ENCODE measurements around the gene ZSWIM4.
"Not testable (repeated sequence)": the region's sequence is repeated elsewhere in the genome, so short reads cannot be mapped to it uniquely, and the experiment has no call there.

ZSWIM4 gene

DNA sequence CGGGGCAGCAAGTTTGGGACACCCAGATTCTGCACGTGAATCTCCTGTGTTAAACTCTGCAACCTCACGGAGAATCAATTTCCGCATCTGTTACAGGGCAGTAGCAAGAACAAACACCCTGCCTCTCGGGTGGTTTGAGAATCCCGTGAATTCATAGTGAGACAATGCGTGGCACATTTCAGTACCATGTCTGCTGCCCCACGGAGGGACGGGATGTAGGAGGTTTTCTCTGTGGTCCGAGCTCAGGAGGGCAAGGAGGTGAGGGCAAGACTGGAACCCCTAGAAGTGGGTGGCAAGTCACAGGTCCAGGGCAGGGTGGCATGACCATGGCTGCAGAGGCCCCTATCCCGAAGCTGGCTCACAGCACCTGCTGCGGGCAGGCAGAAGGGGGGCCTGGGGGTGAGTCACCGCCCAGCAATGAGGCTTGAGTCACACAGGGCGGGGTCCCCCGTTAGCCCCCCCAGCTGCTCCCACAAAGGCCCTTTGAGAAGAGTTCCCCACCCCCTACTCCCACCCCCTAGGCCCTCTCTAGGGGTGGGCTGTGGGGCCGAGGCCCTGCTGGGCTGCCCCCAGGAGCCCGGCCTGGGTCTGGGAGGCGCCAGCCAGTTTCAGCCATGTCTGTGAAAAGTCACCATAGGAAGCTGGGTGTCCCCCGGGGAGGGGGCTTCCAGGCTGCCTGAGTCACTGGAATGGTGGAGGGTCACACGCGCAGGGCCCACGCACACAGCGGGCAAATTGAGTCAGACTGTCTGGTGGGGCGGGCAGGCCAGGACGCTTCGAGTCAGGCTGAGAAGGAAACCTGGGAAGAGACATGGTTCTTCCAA, 55.9 kb downstream of the ZSWIM4 start:
- peak; percentile 79 to 90 (median 84) for DNase-seq

DNA sequence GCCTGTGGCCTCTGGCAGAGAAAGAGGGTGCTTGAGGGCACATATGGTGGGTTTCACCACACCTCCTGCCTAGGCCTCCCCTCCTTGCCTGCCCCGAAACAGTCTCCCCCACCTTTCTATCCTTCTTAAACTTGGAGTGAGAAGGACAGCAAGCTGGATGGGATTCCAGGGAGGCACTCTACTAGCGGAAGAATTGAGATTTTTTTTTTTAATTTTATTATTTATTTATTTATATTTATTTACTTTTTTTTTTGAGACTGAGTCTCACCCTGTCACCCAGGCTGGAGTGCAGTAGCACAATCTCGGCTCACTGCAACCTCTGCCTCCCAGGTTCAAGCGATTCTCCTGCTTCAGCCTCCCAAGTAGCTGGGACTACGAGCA, 56.5 kb downstream of the ZSWIM4 start:
- DNase-seq: not testable (repeated sequence)

DNA sequence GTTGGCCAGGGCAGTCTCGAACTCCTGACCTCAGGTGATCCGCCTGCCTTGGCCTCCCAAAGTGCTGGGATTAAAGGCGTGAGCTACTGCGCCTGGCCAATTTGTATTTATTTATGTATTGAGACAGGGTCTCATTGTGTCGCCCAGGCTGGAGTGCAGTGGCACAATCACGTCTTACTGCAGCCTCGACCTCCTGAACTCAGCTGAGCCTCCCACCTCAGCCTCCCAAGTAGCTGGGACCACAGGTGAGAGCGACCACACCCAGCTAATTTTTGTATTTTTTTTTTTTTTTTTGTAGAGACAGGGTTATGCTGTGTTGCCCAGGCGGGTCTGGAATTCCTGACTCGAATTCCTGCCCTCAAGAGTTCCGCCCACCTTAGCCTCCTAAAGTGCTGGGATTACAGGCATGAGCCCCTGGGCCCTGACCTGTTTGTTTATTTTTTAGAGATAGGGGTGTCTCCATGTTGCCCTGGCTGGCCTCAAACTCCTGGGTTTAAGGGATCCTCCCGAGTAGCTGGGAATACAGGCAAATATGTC, 57.0 kb downstream of the ZSWIM4 start:
- DNase-seq: not testable (repeated sequence)

DNA sequence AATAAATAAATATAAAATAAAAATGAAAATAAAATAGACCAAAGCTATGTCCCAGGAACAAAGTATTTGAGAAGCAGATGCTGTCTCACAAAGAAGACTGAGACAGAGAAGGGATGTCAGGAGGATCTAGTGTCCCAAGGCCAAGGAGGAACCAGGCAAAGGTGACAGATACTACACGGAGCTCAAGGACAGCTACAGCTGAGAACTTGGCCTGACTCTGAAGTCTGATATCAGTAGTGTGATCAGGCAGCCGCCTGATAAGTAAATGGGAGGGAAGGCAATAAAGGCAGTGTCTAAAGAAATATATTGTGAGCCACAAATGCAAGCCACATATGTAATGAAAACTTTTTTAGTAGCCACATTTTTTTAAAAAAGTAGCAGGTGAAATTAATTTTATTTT, 61.3 kb downstream of the ZSWIM4 start:
- DNase-seq: no peak

DNA sequence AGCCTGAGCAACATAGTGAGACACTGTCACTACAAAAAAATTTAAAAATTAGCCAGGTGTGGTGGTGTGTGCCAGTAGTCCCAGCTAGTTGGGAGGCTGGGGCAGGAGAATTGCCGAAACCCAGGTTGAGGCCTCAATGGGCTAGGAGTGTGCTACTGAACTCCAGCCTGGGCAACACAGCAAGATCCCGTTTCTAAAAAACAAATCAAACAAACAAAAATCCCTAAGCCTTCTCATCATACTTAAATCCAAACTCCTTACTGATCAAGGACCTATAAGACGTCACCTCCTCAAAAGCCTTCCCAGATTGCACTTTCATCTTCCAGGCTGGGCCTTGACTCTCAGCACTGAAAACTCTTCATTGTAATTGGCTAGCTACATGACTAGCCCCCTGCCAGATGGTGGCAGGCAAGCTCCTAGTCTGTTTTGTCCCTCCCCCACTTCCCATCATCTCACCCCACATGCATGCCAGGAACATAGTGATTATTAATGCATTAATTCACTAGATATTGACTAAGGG, 64.2 kb downstream of the ZSWIM4 start:
- DNase-seq: peak in 2 of 4 experiments; percentile 33 to 38

DNA sequence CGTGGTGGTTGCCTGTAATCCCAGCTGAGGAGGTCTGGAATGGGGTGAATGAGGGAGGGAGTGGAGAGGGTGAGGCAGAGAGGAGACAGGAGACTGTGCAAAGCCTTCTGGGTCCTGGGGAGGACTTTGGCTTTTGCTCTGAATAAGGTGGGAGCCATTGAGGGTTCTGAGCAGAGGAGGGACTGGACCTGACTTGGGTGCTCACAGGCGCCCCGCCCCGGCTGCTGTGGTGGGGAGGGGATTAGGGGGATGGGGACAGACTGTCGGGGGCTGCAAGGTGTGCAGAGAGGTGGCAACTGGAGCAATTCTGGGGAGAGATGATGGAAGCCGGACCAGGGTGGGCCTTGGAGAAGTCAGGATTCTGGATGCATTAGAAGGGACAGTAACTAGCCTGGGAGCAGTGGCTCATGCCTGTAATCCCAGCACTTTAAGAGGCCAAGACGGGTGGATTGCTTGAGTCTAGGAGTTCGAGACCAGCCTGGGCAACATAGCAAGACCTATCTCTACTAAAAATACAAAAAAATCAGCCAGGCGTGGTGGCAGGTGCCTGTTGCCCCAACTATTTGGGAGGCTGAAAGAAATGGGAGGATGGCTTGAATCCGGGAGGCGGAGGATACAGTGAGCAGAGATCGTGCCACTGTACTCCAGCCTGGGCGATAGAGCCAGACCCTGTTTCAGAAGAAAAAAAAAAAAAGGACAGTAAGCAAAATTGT, 65.6 kb downstream of the ZSWIM4 start:
- DNase-seq: no peak

DNA sequence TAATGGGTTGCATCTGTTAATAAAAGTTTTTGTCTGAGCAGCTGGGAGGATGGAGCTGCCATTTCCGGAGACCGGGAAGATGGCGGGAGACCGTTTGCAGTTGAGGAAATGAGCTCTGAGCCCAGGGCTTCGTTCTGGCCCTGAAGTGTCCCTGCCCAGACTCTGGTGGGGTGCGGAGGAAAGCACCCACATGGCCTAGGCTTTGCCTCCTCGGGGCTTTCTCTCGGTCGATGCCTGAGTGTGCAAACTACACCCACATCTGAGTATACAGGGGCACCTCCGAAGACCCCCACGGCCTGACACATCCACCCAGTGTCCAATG, 66.1 kb downstream of the ZSWIM4 start:
- DNase-seq: peak in 3 of 4 experiments; percentile 40 to 51 (median 45)

DNA sequence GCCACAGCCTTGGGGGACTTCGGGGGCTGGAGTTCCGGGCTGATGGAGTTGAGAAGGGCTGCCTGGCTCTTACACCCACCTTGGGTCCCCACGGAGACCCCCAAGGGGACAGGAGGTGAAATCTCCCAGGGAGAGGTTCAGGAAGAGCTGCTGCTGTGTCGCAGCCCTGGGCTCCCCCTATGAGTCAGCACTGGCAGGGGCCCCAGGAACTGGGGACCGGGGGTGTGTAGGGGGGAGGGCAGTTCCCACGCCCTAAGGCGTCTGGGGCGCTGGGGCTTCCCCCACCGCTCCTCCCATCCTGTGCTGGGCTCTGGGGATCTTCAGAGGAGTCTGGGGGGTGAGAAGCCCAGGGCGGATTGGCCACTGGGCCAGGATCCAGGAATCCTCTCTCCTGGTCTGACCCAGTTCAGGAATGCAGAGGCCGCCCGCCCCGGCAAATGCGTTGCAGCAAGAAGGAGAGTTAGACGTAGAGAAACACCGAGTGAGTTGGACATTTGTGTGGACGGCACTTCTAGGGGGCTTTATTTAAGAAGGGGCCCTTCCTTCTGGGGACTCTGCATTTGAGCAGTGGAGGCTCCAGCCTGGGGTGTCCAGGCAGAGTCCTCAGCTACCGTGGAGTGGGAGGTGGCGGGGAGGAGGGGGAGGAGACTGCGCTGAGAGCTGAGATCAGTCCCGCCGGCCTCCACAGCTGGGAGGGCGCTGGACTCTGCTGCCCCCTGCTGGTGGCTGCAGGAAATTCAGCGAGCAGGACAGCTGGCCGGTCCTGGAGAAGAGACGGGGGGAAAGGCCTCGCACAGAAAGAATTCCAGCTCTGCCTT, 66.7 kb downstream of the ZSWIM4 start:
- peak; percentile 92 to 96 (median 94) for DNase-seq

DNA sequence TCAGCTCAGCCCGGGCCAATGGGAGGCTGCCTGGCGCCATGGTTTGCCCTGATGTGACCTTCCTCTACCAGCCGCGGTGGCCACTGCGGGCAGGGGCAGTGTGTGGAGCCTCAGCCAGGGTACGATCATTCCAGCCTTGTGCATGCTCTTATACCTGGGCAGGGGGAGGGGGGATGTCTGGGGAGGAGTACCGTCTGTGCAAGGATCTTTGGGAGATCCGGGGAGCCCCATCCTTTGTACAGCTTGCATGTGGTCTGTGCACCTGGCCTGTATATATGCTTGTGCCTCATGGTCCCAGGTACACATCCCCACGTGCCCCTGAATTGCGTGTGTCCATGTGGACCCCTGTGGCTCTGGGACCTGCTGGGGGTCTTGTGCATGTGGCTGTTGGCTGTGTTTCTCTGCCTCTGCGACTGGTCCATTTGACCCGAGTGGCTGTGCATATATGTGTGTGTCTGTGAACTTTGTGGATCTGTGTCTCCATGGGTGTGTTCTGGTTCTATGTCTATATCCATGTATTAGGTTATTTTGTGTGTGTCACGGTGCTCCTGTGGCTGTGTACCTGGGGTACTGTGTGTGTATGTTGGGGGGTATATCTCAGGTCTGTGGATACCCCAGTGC, 68.9 kb downstream of the ZSWIM4 start:
- peak in 3 of 4 experiments; percentile 15 to 60 (median 41) for DNase-seq

DNA sequence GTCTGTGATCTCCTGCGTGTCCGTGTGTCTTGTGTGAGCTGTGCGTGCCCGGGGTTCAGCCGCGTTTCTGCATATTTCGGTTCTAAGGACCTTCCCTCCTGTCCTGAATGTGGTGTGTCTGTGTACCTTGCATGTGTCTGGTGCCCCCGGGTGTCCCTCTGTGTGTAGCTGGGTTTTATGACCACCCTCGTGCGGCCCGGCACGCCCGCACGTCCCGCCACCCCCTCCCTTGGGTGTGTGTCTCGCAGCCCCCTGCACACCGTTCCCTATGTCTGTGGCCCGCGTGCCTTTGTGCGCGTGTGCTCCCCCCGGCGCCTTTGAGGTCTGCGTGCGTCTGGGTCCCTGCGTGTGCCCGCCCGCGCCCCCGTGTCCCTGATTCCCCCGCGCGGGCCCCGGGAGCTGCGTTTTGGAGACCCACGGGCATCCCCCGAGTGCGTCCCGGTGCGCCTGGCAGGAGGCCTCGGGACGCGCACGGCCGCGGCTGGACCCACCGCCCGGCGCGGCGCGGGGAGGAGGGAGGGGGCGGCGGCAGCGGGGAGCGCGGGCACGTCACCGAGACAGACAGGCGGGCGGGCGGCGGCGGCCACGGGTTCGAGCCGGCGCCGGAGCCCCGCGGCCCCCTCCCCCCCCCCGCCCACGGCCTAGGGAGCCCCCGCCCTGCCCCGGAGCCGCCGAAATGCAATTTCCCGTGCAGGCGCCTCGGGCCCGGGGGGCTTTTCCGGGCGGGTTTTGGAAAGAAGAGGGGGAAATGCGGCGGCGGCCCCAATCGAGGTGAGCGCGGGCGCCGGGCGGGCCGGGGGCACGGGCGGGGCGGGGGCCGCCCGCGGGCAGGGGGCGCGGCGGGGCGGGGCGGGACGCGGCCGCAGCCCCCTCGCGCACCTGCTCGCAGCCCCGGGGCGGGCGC, 69.7 kb downstream of the ZSWIM4 start:
- DNase-seq: peak in 1 of 4 experiments; percentile 30

DNA sequence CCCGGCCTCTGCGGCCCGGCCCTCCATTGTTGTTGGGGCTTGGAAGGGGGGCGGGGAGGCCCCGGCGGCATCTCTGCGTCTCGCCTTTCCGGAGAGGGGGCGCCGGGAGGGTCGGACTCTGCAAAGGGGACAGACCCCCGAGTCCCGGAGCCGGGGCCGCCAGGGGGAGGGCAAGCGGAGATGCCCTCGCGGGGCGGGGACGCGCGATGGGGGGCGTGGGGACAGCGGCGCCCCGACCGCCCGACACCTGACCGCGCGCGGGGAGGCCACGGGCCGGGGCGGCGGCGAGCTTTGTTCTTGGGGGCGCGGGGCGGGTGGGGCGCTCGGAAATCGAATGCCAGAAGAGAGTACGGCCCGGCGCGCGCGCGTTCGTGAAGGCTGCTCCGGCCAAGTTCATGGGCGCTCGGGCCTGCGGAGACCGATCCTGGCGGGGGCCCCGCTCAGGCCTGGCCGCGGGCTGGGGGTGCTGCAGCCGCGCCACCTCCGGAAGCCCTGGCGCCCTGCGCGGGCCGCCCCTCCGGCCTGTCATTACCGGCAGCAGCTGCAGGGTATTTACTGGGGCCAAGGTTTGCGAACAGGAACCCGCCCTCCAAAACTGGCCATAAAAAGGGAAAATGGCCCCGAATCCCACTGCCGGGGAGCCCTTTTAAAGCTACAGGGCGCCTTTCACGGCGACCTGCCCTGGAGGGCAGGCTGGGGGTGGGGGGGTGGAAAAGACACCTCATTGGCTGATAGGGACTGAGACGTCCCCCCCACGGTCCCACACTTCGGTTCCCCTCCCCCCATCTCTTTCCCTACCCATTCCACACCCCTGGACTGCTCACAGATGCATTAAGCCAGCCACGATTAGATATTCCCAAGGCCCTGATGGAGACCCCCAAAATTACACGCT, 70.6 kb downstream of the ZSWIM4 start:
- peak in 3 of 4 experiments; percentile 5 to 49 (median 34) for DNase-seq

DNA sequence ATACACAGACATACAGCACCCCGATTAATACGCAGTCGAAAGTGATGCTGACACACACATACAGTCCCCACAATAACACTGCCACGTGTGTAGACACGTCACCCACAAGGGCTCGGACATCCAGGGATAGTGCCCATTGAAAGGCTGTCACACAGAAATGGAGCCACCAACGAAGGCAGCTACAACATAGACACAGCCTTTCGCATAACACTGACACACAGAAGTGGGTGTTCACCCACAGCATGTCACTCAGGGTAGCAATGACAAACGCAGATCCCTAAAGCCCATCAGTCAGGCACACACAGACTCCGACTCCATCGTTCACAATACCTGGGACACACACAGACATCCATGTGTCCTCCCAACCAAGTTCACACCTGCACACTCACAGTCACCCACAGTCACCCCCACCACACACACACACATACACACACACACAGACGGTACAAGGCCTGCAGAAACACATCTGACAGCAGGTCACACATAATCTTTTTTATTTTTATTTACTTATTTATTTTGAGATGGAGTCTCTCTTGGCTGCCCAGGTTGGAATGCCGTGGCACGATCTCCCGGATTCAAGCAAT, 71.3 kb downstream of the ZSWIM4 start:
- no peak for DNase-seq

DNA sequence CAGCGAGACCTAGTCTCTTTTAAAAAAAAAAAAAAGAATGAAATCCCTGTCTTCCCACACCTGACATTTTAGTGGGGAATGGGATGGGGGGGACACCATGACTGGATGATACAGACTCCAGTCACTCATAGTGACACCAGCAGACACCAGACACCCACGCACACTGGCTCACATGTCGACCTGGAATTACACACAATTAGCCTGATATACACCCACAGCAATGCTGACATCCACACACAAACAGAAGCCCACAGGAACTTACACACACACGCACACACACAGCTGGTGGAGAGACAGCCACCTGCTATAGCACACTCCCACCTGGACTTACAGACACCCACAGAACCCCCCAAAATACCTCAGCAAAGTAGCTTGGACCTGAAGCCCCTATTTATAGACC, 73.4 kb downstream of the ZSWIM4 start:
- DNase-seq: peak; percentile 62 to 86 (median 74)

DNA sequence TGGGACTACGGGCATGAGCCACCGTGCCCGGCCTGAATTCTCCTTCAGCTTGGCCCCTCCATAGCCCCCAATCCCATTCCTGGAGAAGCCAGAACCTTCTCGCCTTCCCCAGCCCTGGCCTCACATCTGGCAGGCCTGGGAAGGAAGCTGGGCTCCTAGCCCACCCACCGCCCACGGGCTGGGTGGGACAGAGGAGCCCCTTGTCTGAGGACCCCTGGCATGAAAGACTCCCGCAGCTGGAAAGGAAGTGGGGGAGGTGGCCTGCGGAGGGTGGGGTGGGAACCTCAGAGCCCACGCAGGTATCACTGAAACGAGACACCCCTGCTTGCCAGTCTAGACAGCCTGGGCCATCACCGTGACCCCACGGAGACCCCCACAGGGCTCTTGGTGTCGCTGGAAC, 74.0 kb downstream of the ZSWIM4 start:
- DNase-seq: no peak

DNA sequence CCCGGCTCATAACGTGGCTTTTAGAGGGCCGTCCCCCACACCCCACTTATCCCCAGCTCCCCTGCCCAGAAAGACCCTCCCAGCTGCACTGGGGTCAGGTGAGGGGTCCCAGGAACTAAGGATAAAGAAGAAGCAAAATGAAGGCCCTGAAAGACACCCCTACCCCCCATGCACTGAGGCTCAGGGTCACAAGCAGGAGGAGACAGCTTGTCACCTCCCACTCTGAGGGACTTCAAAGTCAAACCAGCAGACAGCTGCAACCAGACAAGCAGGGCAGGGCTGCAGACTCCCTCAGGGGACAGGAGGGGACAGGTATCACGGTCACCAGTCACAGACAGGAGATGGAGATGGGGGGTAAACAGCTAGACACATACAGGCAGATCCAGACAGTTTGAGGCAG, 75.6 kb downstream of the ZSWIM4 start:
- DNase-seq: no peak

DNA sequence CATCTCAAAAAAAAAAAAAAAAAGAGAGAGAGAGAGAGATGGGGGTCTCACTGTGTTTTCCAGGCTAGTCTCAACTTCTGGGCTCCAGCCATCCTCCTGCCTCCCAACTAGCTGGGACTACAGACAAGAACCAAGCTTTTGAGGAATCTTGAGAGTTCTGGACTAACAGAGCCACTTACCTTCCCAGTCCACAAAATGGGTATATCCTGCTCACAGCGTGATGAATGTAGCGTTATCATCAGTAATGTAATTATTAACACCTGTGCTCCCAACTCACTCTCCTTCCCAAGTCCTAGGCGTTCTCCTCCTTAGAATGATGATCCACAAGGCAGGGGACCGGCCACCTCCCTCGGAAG, 77.1 kb downstream of the ZSWIM4 start:
- DNase-seq: no peak

DNA sequence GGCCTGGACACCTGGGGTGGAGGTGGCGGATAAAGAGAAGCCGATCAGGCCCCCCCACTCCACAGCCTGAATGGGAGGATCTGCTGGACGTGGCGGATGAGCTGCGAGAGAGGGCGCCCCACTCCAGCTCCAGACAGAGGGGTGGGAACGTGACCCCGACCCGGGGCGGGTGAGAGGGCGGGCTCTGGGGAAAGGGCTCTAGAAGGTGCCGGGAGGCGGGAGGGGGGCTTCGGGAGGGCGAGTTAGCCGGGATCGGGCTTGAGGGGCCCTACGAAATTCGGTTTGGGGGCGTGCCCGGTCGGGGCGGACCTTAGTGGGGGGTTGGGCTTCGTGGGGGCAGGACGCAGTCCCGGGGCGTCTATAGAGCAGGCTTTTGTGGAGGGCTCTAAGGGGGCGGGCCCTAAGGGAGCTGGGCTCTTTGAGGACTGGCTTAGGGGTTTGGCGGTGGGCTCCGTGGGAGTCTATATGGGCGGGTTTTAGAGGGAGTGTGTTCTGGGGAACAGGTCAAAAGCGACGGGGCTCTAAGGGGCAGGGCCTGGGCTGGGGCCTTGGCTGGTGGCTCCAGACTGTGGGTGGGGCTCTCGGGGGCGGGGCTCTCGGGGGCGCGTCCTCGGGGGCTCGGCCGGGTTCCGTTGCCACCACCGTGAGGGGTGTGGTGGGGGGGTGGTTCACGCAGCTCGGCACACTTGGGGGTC, 77.6 kb downstream of the ZSWIM4 start:
- peak in 2 of 4 experiments; percentile 5 to 50 for DNase-seq

DNA sequence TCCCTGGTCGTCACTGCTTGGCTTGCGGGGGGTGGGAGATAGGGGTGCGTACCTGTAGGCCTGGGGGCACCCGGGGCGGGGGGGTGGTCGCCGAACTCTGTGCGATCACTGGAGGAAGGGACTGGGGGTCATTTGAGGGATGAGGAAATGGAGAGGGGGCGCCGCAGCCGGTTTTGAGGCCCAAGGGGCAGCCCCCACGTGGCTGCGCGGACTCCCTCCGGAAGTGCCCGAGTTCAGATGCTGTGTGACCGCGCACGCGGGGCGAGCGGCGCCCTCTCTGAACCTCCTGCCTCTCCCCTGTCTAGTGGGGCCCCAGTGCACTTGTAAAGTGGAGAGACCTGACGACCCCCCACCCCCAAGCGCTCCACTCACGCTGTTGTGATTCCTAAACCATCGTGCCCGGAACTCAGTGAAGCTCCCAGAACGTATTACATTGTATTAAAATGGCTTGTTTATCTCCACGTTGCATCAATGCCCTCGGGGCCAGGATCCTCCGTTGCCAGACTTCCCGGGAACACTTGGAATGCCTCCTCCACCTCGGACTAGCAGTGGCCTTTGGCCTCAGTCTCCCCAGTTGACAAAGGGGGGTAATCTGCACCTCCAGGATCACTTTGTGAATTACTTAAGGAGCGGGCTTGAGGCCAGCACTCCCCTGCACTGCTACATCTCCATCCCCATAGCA, 78.7 kb downstream of the ZSWIM4 start:
- no peak for DNase-seq

Measured in suppressor macrophage (primary cell).